Thoracic aorta (tissue), 2 donors: ENCODE data around the gene SEC24D. TPM values are rescaled to one million over a fixed set of nuclear protein-coding genes. Genes with fewer than 3 reads are reported as not detected.

Experiments
- ATAC-seq: fragments of 150-250 bp; one replicate; pipeline ENCODE4 v1.8.0; 2017; ENCODE audit warnings: low read depth; ENCODE audit not compliant: insufficient number of reproducible peaks, low FRiP score
- DNase-seq: peaks from one replicate; pipeline ENCODE4 v3.0.0-alpha.2; 2020; ENCODE audit warnings: low spot score
- H3K27ac ChIP-seq, 2 donors: fragments of 200-600 bp; sonication (generic); 1 replicate in 1 of 2; 2 replicates in 1 of 2; pipeline ENCODE4 v1.5.1; 2016; ENCODE audit warnings: mild to moderate bottlenecking in 2 of 2, moderate library complexity in 2 of 2
- H3K27me3 ChIP-seq: fragments of 200-600 bp; sonication (generic); replicated peaks from 2 replicates; pipeline ENCODE4 v1.6.0; 2016; ENCODE audit warnings: mild to moderate bottlenecking; ENCODE audit not compliant: insufficient read depth
- H3K36me3 ChIP-seq: fragments of 200-600 bp; sonication (generic); one replicate; pipeline ENCODE4 v1.5.1; 2016
- H3K4me1 ChIP-seq, 2 donors: fragments of 200-600 bp; sonication (generic); 1 replicate in 1 of 2; 2 replicates in 1 of 2; pipeline versions ENCODE4 v1.5.1 to v1.6.0; 2016; ENCODE audit warnings: low read depth in 2 of 2, mild to moderate bottlenecking in 1 of 2; ENCODE audit not compliant: control insufficient read depth in 1 of 2
- H3K4me3 ChIP-seq: fragments of 200-600 bp; sonication (generic); 2 replicates; pipeline ENCODE4 v1.5.1; 2016; ENCODE audit warnings: mild to moderate bottlenecking
- H3K9me3 ChIP-seq: fragments of 200-600 bp; sonication (generic); 2 replicates; pipeline ENCODE4 v1.5.1; 2016
- CTCF ChIP-seq: fragments of 200-600 bp; sonication (generic); IDR thresholded peaks from one replicate; pipeline ENCODE4 v1.5.1; 2019; ENCODE audit warnings: antibody characterized with exemption
- total RNA-seq, 2 donors: library from RNA; depleted of rRNA; stranded (reverse); fragments of >200 nt; gene quantifications; one replicate each; pipeline versions ENCODE4 v1.1.0 to v1.2.3, GENCODE V29; 2016

SEC24D gene
- total RNA-seq, 2 donors from 2014 or later, result 97.7 to 108 TPM

- Histone ChIP-seq H3K4me1 (peaks cover 80 to 98% of the 10 kb centered on the region in 2 donors), H3K36me3 (no peaks in the 10 kb centered on the region), H3K4me3 (no peak overlapping the region), H3K27ac (peak overlapping the region; percentile 70 to 83), H3K9me3 (no peaks in the 10 kb centered on the region), H3K27me3 (no peaks in the 10 kb centered on the region)
- no peak for TF ChIP-seq CTCF
- no peak for ATAC-seq
- DNase-seq, result no peak
These were observed 75.8 kb downstream of the SEC24D start for GRCh38 chr4:118760092-118760491.

GRCh38 chr4:118759481-118759880 lies 76.4 kb downstream of the SEC24D start:
- Histone ChIP-seq H3K4me1 (peaks cover 79 to 98% of the 10 kb centered on the region in 2 donors), H3K36me3 (no peaks in the 10 kb centered on the region), H3K27ac (peak overlapping the region; percentile 70 to 83), H3K9me3 (no peaks in the 10 kb centered on the region), H3K4me3 (no peak overlapping the region), H3K27me3 (no peaks in the 10 kb centered on the region)
- TF ChIP-seq CTCF, result no peak
- ATAC-seq (no peak), DNase-seq (no peak)

- TF ChIP-seq CTCF, result no peak
- no peak for ATAC-seq
- Histone ChIP-seq H3K4me3 (peak overlapping the region; percentile 3), H3K9me3 (no peaks in the 10 kb centered on the region), H3K27me3 (no peaks in the 10 kb centered on the region), H3K36me3 (no peaks in the 10 kb centered on the region), H3K27ac (peak overlapping the region; percentile 70 to 83), H3K4me1 (peaks cover 78 to 98% of the 10 kb centered on the region in 2 donors)
- DNase-seq, result no peak
These were observed 77.6 kb downstream of the SEC24D start for GRCh38 chr4:118758293-118758692.

GRCh38 chr4:118757761-118758251 lies 78.1 kb downstream of the SEC24D start:
- peak overlapping the region; percentile 3 for H3K4me3 ChIP-seq
- H3K27me3 ChIP-seq, result no peaks in the 10 kb centered on the region
- ATAC-seq, result peak; percentile 29
- H3K36me3 ChIP-seq, result no peaks in the 10 kb centered on the region
- H3K4me1 ChIP-seq, result peaks cover 78 to 98% of the 10 kb centered on the region in 2 donors
- no peak for TF ChIP-seq CTCF
- no peak for DNase-seq
- H3K27ac ChIP-seq, result peak overlapping the region; percentile 70 to 83
- H3K9me3 ChIP-seq, result no peaks in the 10 kb centered on the region

- Histone ChIP-seq H3K9me3 (no peaks in the 10 kb centered on the region), H3K27me3 (no peaks in the 10 kb centered on the region), H3K27ac (peak overlapping the region; percentile 70 to 83), H3K4me3 (no peak overlapping the region), H3K4me1 (peaks cover 74 to 98% of the 10 kb centered on the region in 2 donors), H3K36me3 (peaks cover 3% of the 10 kb centered on the region)
- DNase-seq, result no peak
- no peak for TF ChIP-seq CTCF
- ATAC-seq, result no peak
These were observed 79.0 kb downstream of the SEC24D start for GRCh38 chr4:118756958-118757357.
